Chondrocyte (in vitro differentiated cells): Measurements from ENCODE around the gene POU5F1. TPM values are rescaled to one million over a fixed set of nuclear protein-coding genes. Genes with fewer than 3 reads are reported as not detected.

Source experiments
- DNase-seq: peaks from one replicate; pipeline ENCODE4 v3.0.0; 2021; ENCODE audit warnings: mixed read lengths, low spot score
- H3K27ac Mint-ChIP-seq: one replicate; pipeline ENCODE4 v1.8.0; 2021; ENCODE audit warnings: mild to moderate bottlenecking, moderate library complexity, mixed read lengths; ENCODE audit not compliant: unreplicated experiment
- H3K27me3 Mint-ChIP-seq: 2 replicates; pipeline ENCODE4 v1.8.0; 2021; ENCODE audit warnings: low read depth, mixed read lengths
- H3K36me3 Mint-ChIP-seq: 2 replicates; pipeline ENCODE4 v1.8.0; 2021; ENCODE audit warnings: low read depth, mixed read lengths
- H3K4me1 Mint-ChIP-seq: 2 replicates; pipeline ENCODE4 v1.8.0; 2021; ENCODE audit warnings: low read depth, mild to moderate bottlenecking, mixed read lengths
- H3K4me3 Mint-ChIP-seq: one replicate; pipeline ENCODE4 v1.8.0; 2021; ENCODE audit warnings: mild to moderate bottlenecking, moderate library complexity, mixed read lengths; ENCODE audit not compliant: unreplicated experiment
- H3K9me3 Mint-ChIP-seq: 2 replicates; pipeline ENCODE4 v1.8.0; 2021; ENCODE audit warnings: low read depth, mixed read lengths
- total RNA-seq: library from RNA; stranded (reverse); gene quantifications from 3 replicates; pipeline ENCODE4 v1.2.1, GENCODE V29; 2021
- TF ChIP-seq, protein P1 (sequence below): fragments of 200-600 bp; sonication (generic); IDR thresholded peaks from 2 replicates; pipeline ENCODE4 v1.5.0; 2021; ENCODE audit warnings: antibody characterized with exemption, mild to moderate bottlenecking, moderate library complexity

POU5F1 gene
- total RNA-seq, 1 donor from 2014 or later: 1.2 TPM

DNA sequence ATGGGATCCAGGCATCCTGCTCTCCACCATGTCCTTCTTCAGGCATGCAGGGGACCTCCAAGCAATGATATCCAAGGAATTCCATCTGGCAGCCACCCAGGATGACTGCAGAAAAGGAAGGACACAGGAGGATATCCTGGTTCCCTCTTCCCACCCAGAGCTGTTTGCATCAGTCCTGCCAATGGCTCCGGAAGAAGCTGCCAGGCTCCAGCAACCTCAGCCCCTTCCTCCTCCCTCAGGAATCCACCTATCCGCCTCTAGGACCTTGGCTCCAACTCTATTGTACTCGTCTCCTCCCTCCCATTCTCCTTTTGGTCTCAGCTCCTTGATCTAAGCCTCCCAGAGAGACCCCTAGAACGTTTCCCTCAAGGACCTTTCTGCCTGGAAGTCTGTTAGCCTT lies 30.9 kb downstream of the POU5F1 start:
- DNase-seq: no peak
- no peaks in the 10 kb centered on the region for H3K9me3 Mint-ChIP-seq
- no peak overlapping the region for H3K4me3 Mint-ChIP-seq
- peaks cover 34% of the 10 kb centered on the region for H3K4me1 Mint-ChIP-seq
- H3K27ac Mint-ChIP-seq: no peak overlapping the region
- peaks cover 4% of the 10 kb centered on the region for H3K36me3 Mint-ChIP-seq
- no peaks in the 10 kb centered on the region for H3K27me3 Mint-ChIP-seq
- TF ChIP-seq, protein P1, sequence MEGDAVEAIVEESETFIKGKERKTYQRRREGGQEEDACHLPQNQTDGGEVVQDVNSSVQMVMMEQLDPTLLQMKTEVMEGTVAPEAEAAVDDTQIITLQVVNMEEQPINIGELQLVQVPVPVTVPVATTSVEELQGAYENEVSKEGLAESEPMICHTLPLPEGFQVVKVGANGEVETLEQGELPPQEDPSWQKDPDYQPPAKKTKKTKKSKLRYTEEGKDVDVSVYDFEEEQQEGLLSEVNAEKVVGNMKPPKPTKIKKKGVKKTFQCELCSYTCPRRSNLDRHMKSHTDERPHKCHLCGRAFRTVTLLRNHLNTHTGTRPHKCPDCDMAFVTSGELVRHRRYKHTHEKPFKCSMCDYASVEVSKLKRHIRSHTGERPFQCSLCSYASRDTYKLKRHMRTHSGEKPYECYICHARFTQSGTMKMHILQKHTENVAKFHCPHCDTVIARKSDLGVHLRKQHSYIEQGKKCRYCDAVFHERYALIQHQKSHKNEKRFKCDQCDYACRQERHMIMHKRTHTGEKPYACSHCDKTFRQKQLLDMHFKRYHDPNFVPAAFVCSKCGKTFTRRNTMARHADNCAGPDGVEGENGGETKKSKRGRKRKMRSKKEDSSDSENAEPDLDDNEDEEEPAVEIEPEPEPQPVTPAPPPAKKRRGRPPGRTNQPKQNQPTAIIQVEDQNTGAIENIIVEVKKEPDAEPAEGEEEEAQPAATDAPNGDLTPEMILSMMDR: no peak

GRCh38 chr6:31138982-31139381 lies 31.5 kb downstream of the POU5F1 start, which contains the start of gene PSORS1C2:
PSORS1C2 (minus strand) TSS chr6:31139066; CDS start chr6:31139026, 40 bp downstream.
- Mint-ChIP-seq H3K4me1 (peaks cover 34% of the 10 kb centered on the region), H3K27ac (no peak within 1 kb of the TSS), H3K4me3 (no peak within 1 kb of the TSS), H3K36me3 (peaks cover 2% of the 10 kb centered on the region), H3K9me3 (no peaks in the 10 kb centered on the region), H3K27me3 (no peaks in the 10 kb centered on the region)
- TF ChIP-seq, protein P1: no peak
- no peak for DNase-seq

- Mint-ChIP-seq H3K4me3 (no peak overlapping the region), H3K9me3 (no peaks in the 10 kb centered on the region), H3K27ac (no peak overlapping the region), H3K27me3 (no peaks in the 10 kb centered on the region), H3K36me3 (no peaks in the 10 kb centered on the region), H3K4me1 (peaks cover 17% of the 10 kb centered on the region)
- TF ChIP-seq, protein P1: no peak
- DNase-seq: no peak
These were observed 34.8 kb downstream of the POU5F1 start for GRCh38 chr6:31135710-31136109.

DNA sequence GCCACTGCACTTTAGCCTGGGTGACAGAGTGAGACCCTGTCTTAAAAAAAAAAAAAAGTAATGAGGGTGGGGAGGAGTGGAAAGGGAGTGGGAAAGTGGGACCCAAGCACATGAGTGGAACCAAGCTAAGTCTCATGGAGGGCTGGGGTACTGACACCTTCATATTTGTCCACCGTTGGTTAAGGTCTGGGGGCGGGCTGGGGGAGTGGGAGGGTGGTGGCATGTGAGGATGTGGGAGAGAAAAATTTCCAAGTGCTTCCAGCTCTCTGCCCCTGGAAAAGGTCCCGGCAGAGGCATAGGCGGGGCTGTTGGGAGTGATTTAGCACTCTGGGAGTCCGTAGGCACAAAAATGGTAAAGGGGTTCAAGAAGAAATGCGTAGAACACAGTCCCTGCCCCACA lies 37.7 kb downstream of the POU5F1 start:
- Mint-ChIP-seq H3K9me3 (no peaks in the 10 kb centered on the region), H3K27me3 (peaks cover 7% of the 10 kb centered on the region), H3K4me1 (peaks cover 9% of the 10 kb centered on the region), H3K4me3 (no peak overlapping the region), H3K36me3 (no peaks in the 10 kb centered on the region), H3K27ac (no peak overlapping the region)
- TF ChIP-seq, protein P1: no peak
- no peak for DNase-seq

DNA sequence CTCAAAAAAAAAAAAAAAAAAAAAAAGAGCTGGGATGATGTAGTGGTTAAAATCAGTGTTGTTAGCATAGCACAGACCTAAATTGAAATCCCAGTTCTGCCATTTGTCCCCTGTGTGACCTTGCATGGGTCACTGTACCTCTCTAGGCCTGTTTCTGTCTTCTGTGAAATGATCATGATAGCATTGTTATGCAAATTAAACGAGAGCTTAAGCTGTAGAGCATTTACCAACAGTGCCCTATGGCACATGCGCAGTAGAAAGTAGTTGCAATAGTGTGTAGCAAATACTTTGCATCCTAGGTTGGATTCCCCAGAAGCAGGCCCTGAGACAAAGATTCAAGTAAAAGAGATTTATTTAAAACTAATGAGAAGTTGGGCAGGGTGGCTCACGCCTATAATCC lies 38.9 kb downstream of the POU5F1 start:
- Mint-ChIP-seq H3K27me3 (peaks cover 8% of the 10 kb centered on the region), H3K4me3 (no peak overlapping the region), H3K9me3 (no peaks in the 10 kb centered on the region), H3K4me1 (peaks cover 7% of the 10 kb centered on the region), H3K36me3 (no peaks in the 10 kb centered on the region), H3K27ac (no peak overlapping the region)
- no peak for DNase-seq
- TF ChIP-seq, protein P1: no peak
